ENCODE data around the gene FGF14. TPM values are rescaled to one million over a fixed set of nuclear protein-coding genes. Genes with fewer than 3 reads are reported as not detected.

Gene FGF14
- polyA plus RNA-seq, 2 donors, result 0.04 to 0.29 TPM

DNA sequence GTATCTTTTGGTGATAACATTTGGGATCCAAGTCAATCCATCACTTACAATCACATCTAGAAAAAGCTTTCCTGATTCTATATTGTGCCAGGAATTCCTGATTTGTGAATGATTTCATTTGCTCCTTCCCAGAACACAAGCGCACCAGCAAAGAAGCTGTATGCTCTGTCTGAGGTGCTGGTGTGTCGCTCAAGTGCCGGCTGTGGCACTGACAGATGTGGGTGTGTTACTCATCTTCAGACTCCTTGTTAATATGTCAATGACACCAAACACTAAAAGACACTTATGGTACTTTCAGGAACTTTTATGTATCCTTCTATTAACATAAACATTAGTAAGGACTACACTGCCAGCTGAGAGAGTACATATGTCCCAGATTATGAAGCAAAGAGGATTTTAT lies 520.3 kb downstream of the FGF14 start:
- no peaks in the 10 kb centered on the region for H3K27me3 ChIP-seq (ENCODE audit: control insufficient read depth in 1 of 2, insufficient read depth in 2 of 2, low read length in 2 of 2)
- 82% methylated on average over 3 of the region's 3 CpGs for WGBS, 2 donors
- H3K9me3 ChIP-seq (ENCODE audit: control insufficient read depth in 2 of 2, insufficient read depth in 1 of 2, low read depth in 1 of 2, low read length in 1 of 2), result no peaks in the 10 kb centered on the region
- no peak overlapping the region for H3K4me3 ChIP-seq (ENCODE audit: low read depth in 1 of 2, low read length in 2 of 2)
- no peaks in the 10 kb centered on the region for H3K36me3 ChIP-seq (ENCODE audit: control insufficient read depth in 2 of 2, insufficient read depth in 2 of 2, low read length in 1 of 2)
- no peaks in the 10 kb centered on the region for H3K4me1 ChIP-seq (ENCODE audit: control insufficient read depth in 2 of 2, insufficient read depth in 2 of 2, low read length in 1 of 2)
- H3K27ac ChIP-seq (ENCODE audit: low read depth in 2 of 2, low read length in 1 of 2), result no peak overlapping the region

DNA sequence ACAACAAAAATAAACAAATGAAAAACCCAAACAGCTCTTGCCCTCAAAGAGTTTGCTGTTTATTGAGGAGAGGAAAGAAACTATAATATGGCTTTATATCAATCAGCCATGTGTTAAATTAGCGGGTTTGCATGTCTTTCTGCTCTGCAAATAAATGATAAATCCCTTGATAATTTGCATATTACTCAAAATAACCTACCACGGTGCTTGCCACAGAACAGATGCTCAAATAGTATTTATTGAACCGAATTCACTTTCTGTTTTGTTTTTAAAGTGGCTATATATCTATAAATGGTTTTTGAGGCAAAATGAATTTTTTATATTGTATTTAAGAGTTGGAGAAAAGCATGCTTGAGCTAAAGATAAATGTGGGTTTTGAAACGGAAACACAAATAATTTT lies 521.3 kb downstream of the FGF14 start:
- Histone ChIP-seq H3K27me3 (ENCODE audit: control insufficient read depth in 1 of 2, insufficient read depth in 2 of 2, low read length in 2 of 2) (no peaks in the 10 kb centered on the region), H3K36me3 (ENCODE audit: control insufficient read depth in 2 of 2, insufficient read depth in 2 of 2, low read length in 1 of 2) (no peaks in the 10 kb centered on the region), H3K4me3 (ENCODE audit: low read depth in 1 of 2, low read length in 2 of 2) (no peak overlapping the region), H3K9me3 (ENCODE audit: control insufficient read depth in 2 of 2, insufficient read depth in 1 of 2, low read depth in 1 of 2, low read length in 1 of 2) (no peaks in the 10 kb centered on the region), H3K27ac (ENCODE audit: low read depth in 2 of 2, low read length in 1 of 2) (no peak overlapping the region), H3K4me1 (ENCODE audit: control insufficient read depth in 2 of 2, insufficient read depth in 2 of 2, low read length in 1 of 2) (no peaks in the 10 kb centered on the region)
- WGBS, 2 donors, result 76 to 82% methylated on average over 4 of the region's 4 CpGs

GRCh38 chr13:101876951-101877350 lies 524.9 kb downstream of the FGF14 start:
- no peaks in the 10 kb centered on the region for H3K4me1 ChIP-seq (ENCODE audit: control insufficient read depth in 2 of 2, insufficient read depth in 2 of 2, low read length in 1 of 2)

GRCh38 chr13:101875717-101876393 lies 526.0 kb downstream of the FGF14 start:
- H3K4me1 ChIP-seq (ENCODE audit: control insufficient read depth in 2 of 2, insufficient read depth in 2 of 2, low read length in 1 of 2), result no peaks in the 10 kb centered on the region
- 53 to 63% methylated on average over 7 of the region's 7 CpGs for WGBS, 2 donors
- H3K36me3 ChIP-seq (ENCODE audit: control insufficient read depth in 2 of 2, insufficient read depth in 2 of 2, low read length in 1 of 2), result no peaks in the 10 kb centered on the region
- H3K9me3 ChIP-seq (ENCODE audit: control insufficient read depth in 2 of 2, insufficient read depth in 1 of 2, low read depth in 1 of 2, low read length in 1 of 2), result no peaks in the 10 kb centered on the region
- no peaks in the 10 kb centered on the region for H3K27me3 ChIP-seq (ENCODE audit: control insufficient read depth in 1 of 2, insufficient read depth in 2 of 2, low read length in 2 of 2)
- H3K27ac ChIP-seq (ENCODE audit: low read depth in 2 of 2, low read length in 1 of 2), result no peak overlapping the region
- H3K4me3 ChIP-seq (ENCODE audit: low read depth in 1 of 2, low read length in 2 of 2), result no peak overlapping the region

More at GRCh38 chr13:101876951-101877350, 524.9 kb downstream of the FGF14 start:
- Histone ChIP-seq H3K36me3 (ENCODE audit: control insufficient read depth in 2 of 2, insufficient read depth in 2 of 2, low read length in 1 of 2) (no peaks in the 10 kb centered on the region), H3K27me3 (ENCODE audit: control insufficient read depth in 1 of 2, insufficient read depth in 2 of 2, low read length in 2 of 2) (no peaks in the 10 kb centered on the region), H3K9me3 (ENCODE audit: control insufficient read depth in 2 of 2, insufficient read depth in 1 of 2, low read depth in 1 of 2, low read length in 1 of 2) (no peaks in the 10 kb centered on the region), H3K27ac (ENCODE audit: low read depth in 2 of 2, low read length in 1 of 2) (no peak overlapping the region), H3K4me3 (ENCODE audit: low read depth in 1 of 2, low read length in 2 of 2) (no peak overlapping the region)
- 70 to 88% methylated on average over 6 of the region's 6 CpGs for WGBS, 2 donors

DNA sequence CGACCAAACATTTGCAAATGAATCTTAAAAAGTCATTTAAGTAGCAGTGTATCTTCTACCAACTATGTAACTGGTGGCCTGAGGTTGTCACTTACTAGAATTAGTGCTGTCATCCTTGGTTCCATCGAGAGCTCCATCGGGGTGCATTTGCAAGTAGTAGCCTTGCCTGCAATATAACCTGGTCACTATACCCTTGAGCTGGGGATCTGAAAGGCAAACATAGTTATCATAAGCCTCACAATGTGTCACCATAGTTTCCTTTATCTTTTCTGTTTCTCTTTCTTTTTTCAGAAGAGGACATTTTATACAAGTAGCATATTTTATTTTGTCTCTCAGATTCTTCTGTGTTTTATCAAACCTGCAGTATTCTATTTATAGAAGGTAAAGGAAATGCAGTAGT lies 526.8 kb downstream of the FGF14 start:
- Histone ChIP-seq H3K4me1 (ENCODE audit: control insufficient read depth in 2 of 2, insufficient read depth in 2 of 2, low read length in 1 of 2) (no peaks in the 10 kb centered on the region), H3K27ac (ENCODE audit: low read depth in 2 of 2, low read length in 1 of 2) (no peak overlapping the region), H3K4me3 (ENCODE audit: low read depth in 1 of 2, low read length in 2 of 2) (no peak overlapping the region), H3K9me3 (ENCODE audit: control insufficient read depth in 2 of 2, insufficient read depth in 1 of 2, low read depth in 1 of 2, low read length in 1 of 2) (no peaks in the 10 kb centered on the region), H3K36me3 (ENCODE audit: control insufficient read depth in 2 of 2, insufficient read depth in 2 of 2, low read length in 1 of 2) (no peaks in the 10 kb centered on the region), H3K27me3 (ENCODE audit: control insufficient read depth in 1 of 2, insufficient read depth in 2 of 2, low read length in 2 of 2) (no peaks in the 10 kb centered on the region)
- WGBS, 2 donors, result 81 to 84% methylated on average over 3 of the region's 3 CpGs

DNA sequence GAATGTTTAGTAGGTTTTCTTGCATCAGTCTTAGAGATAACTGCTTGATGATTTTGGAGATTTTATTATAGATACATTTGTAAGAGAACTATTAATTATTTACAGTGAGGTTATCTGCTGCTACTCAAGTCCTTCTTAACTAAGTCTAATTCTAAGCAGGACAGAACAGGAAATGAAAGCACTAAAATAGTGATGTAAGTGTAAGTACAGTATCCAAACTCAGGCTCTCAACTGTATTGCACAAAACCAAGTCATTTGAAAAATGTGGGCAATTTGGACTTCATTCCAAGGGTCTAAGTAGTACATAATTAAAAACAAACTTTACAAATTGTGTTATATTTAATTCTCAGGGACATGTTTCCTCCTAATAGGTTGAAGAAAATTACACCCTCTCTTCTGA lies 532.3 kb downstream of the FGF14 start:
- H3K4me1 ChIP-seq (ENCODE audit: control insufficient read depth in 2 of 2, insufficient read depth in 2 of 2, low read length in 1 of 2), result no peaks in the 10 kb centered on the region

GRCh38 chr13:101868585-101869469 lies 533.0 kb downstream of the FGF14 start:
- H3K4me3 ChIP-seq (ENCODE audit: low read depth in 1 of 2, low read length in 2 of 2), result no peak overlapping the region
- no peaks in the 10 kb centered on the region for H3K4me1 ChIP-seq (ENCODE audit: control insufficient read depth in 2 of 2, insufficient read depth in 2 of 2, low read length in 1 of 2)
- H3K27me3 ChIP-seq (ENCODE audit: control insufficient read depth in 1 of 2, insufficient read depth in 2 of 2, low read length in 2 of 2), result no peaks in the 10 kb centered on the region
- no peak overlapping the region for H3K27ac ChIP-seq (ENCODE audit: low read depth in 2 of 2, low read length in 1 of 2)
- no peaks in the 10 kb centered on the region for H3K36me3 ChIP-seq (ENCODE audit: control insufficient read depth in 2 of 2, insufficient read depth in 2 of 2, low read length in 1 of 2)
- WGBS, 2 donors, result 70 to 74% methylated on average over 12 of the region's 12 CpGs
- no peaks in the 10 kb centered on the region for H3K9me3 ChIP-seq (ENCODE audit: control insufficient read depth in 2 of 2, insufficient read depth in 1 of 2, low read depth in 1 of 2, low read length in 1 of 2)

More for the DNA sequence above, 532.3 kb downstream of the FGF14 start:
- H3K27me3 ChIP-seq (ENCODE audit: control insufficient read depth in 1 of 2, insufficient read depth in 2 of 2, low read length in 2 of 2), result no peaks in the 10 kb centered on the region
- no peaks in the 10 kb centered on the region for H3K9me3 ChIP-seq (ENCODE audit: control insufficient read depth in 2 of 2, insufficient read depth in 1 of 2, low read depth in 1 of 2, low read length in 1 of 2)
- no peaks in the 10 kb centered on the region for H3K36me3 ChIP-seq (ENCODE audit: control insufficient read depth in 2 of 2, insufficient read depth in 2 of 2, low read length in 1 of 2)
- H3K27ac ChIP-seq (ENCODE audit: low read depth in 2 of 2, low read length in 1 of 2), result no peak overlapping the region
- H3K4me3 ChIP-seq (ENCODE audit: low read depth in 1 of 2, low read length in 2 of 2), result no peak overlapping the region

DNA sequence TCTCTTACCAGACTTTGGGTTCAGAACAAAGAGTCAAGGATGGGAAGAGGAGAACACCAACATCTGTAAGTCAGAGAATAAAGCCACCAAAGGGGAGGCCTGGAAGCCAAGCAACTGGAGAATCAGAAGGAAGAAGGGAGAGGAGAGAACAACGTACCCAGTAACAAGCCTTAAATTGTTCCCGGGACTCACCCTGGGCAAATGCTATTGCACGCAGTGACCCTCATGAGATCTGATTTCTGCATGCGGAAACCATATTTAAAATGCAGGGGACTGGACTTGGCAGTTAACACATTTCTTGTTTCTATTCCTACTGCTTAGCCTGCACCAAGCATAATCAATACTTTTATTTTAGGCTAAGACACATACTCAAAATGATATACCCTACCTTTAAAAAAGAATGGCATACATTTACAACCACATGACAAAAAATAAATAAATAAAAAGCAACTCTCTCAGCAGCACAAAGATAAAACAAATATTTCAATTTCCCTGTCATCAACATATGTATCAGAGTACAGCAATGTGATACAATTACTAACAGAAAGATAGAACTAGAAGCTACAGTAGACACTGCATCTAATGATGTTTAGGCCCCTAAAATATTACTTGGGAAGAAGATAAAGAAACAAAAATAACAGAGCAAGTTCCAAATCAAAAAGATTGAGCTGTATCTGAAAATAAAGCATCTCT lies 534.8 kb downstream of the FGF14 start:
- no peaks in the 10 kb centered on the region for H3K4me1 ChIP-seq (ENCODE audit: control insufficient read depth in 2 of 2, insufficient read depth in 2 of 2, low read length in 1 of 2)
- H3K4me3 ChIP-seq (ENCODE audit: low read depth in 1 of 2, low read length in 2 of 2), result no peak overlapping the region
- H3K36me3 ChIP-seq (ENCODE audit: control insufficient read depth in 2 of 2, insufficient read depth in 2 of 2, low read length in 1 of 2), result no peaks in the 10 kb centered on the region
- no peak overlapping the region for H3K27ac ChIP-seq (ENCODE audit: low read depth in 2 of 2, low read length in 1 of 2)
- no peaks in the 10 kb centered on the region for H3K9me3 ChIP-seq (ENCODE audit: control insufficient read depth in 2 of 2, insufficient read depth in 1 of 2, low read depth in 1 of 2, low read length in 1 of 2)
- WGBS, 2 donors, result 93 to 94% methylated on average over 4 of the region's 4 CpGs
- H3K27me3 ChIP-seq (ENCODE audit: control insufficient read depth in 1 of 2, insufficient read depth in 2 of 2, low read length in 2 of 2), result no peaks in the 10 kb centered on the region

DNA sequence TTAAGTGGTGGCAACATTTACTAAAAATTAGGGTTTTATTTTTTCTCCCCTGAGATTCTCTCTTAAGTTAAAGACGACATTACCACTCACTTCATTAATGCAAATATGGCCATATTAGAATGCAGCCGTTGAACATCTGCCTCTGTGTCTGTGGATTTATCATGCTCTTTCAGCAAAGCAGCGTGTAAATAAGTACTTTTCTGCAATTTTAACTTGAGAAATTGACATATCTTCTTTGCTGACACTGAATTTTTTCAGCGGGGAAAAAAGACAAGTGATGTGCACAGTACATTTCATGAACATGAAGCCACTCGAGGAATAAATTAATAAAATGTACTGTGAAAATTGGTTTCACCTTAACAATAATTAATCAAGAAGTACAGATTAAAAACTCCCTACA lies 543.0 kb downstream of the FGF14 start:
- H3K27ac ChIP-seq (ENCODE audit: low read depth in 2 of 2, low read length in 1 of 2), result no peak overlapping the region
- 67 to 85% methylated on average over 5 of the region's 5 CpGs for WGBS, 2 donors
- no peaks in the 10 kb centered on the region for H3K9me3 ChIP-seq (ENCODE audit: control insufficient read depth in 2 of 2, insufficient read depth in 1 of 2, low read depth in 1 of 2, low read length in 1 of 2)
- H3K4me1 ChIP-seq (ENCODE audit: control insufficient read depth in 2 of 2, insufficient read depth in 2 of 2, low read length in 1 of 2), result no peaks in the 10 kb centered on the region
- no peak overlapping the region for H3K4me3 ChIP-seq (ENCODE audit: low read depth in 1 of 2, low read length in 2 of 2)
- no peaks in the 10 kb centered on the region for H3K36me3 ChIP-seq (ENCODE audit: control insufficient read depth in 2 of 2, insufficient read depth in 2 of 2, low read length in 1 of 2)
- H3K27me3 ChIP-seq (ENCODE audit: control insufficient read depth in 1 of 2, insufficient read depth in 2 of 2, low read length in 2 of 2), result no peaks in the 10 kb centered on the region
